Upper lobe of left lung (tissue), 6 donors: ENCODE results near the gene TMEM94. TPM values are rescaled to one million over a fixed set of nuclear protein-coding genes. Genes with fewer than 3 reads are reported as not detected.

Source experiments
- ATAC-seq, 2 donors: fragments of 200-7000 bp; cut with Tn5 transposase; one replicate each; pipeline ENCODE4 v1.9.1; 2022; ENCODE audit warnings: mild to moderate bottlenecking in 2 of 2, moderate library complexity in 2 of 2; ENCODE audit not compliant: low FRiP score in 2 of 2
- DNase-seq, 2 donors: peaks; one replicate each; pipeline ENCODE4 v3.0.0-alpha.2; 2019 to 2020
- H3K27ac ChIP-seq, 4 donors: fragments of 200-600 bp; sonication (generic); one replicate each; pipeline ENCODE4 v1.5.1; 2016 to 2019
- H3K27me3 ChIP-seq, 4 donors: fragments of 200-600 bp; sonication (generic); one replicate each; pipeline ENCODE4 v1.5.1; 2017 to 2019
- H3K36me3 ChIP-seq, 4 donors: fragments of 200-600 bp; sonication (generic); one replicate each; pipeline ENCODE4 v1.5.1; 2016 to 2019
- H3K4me1 ChIP-seq, 4 donors: fragments of 200-600 bp; sonication (generic); one replicate each; pipeline ENCODE4 v1.5.1; 2018 to 2019
- H3K4me3 ChIP-seq, 4 donors: fragments of 200-600 bp; sonication (generic); one replicate each; pipeline ENCODE4 v1.5.1; 2017 to 2019; ENCODE audit warnings: mild to moderate bottlenecking in 2 of 4, moderate library complexity in 1 of 4
- H3K9me3 ChIP-seq, 4 donors: fragments of 200-600 bp; sonication (generic); one replicate each; pipeline ENCODE4 v1.5.1; 2018 to 2019
- EP300 ChIP-seq, 4 donors: sonication (generic); formaldehyde crosslinking; IDR thresholded peaks; one replicate each; pipeline ENCODE4 v1.5.1; 2017; ENCODE audit warnings: antibody characterized with exemption in 4 of 4, control low read depth in 2 of 4
- POLR2A ChIP-seq, 4 donors: fragments of 450-650 bp; IDR thresholded peaks; one replicate each; pipeline ENCODE4 v1.5.1; 2016 to 2017; ENCODE audit warnings: antibody characterized with exemption in 4 of 4, mild to moderate bottlenecking in 2 of 4
- POLR2AphosphoS5 ChIP-seq, 2 donors: sonication (generic); formaldehyde crosslinking; IDR thresholded peaks; one replicate each; pipeline ENCODE4 v1.5.1; 2017; ENCODE audit warnings: antibody characterized with exemption in 2 of 2
- WGBS, 2 donors: methylation state at CpG; one replicate each; pipeline ENCODE4 v1.1.5; 2017 to 2018; 5-methylcytosine and 5-hydroxymethylcytosine counted together
- total RNA-seq, 6 donors: library from RNA; depleted of rRNA in 4 of 6; stranded (reverse); fragments of >200 nt in 4 of 6; gene quantifications; one replicate each; pipeline versions ENCODE4 v1.1.0 to v1.2.1, GENCODE V29; 2016 to 2021
- TF ChIP-seq, protein P1 (sequence below), 6 experiments: fragments of 450-650 bp in 4 of 6; fragments of 200-600 bp in 2 of 6; sonication (generic) in 2 of 6; IDR thresholded peaks; one replicate each; pipeline ENCODE4 v1.5.1; 2016 to 2019; ENCODE audit warnings: antibody characterized with exemption in 6 of 6
- donor health status: DM: no; HTN: no; CAD: no; lungs with moderate emphysema.
- donor health status: DM: no; HTN: yes; CAD: no; lungs with severe emphysema.

TMEM94 gene
- total RNA-seq, 6 donors from 2014 or later = 62.3 to 320 (median 90.5) TPM

DNA sequence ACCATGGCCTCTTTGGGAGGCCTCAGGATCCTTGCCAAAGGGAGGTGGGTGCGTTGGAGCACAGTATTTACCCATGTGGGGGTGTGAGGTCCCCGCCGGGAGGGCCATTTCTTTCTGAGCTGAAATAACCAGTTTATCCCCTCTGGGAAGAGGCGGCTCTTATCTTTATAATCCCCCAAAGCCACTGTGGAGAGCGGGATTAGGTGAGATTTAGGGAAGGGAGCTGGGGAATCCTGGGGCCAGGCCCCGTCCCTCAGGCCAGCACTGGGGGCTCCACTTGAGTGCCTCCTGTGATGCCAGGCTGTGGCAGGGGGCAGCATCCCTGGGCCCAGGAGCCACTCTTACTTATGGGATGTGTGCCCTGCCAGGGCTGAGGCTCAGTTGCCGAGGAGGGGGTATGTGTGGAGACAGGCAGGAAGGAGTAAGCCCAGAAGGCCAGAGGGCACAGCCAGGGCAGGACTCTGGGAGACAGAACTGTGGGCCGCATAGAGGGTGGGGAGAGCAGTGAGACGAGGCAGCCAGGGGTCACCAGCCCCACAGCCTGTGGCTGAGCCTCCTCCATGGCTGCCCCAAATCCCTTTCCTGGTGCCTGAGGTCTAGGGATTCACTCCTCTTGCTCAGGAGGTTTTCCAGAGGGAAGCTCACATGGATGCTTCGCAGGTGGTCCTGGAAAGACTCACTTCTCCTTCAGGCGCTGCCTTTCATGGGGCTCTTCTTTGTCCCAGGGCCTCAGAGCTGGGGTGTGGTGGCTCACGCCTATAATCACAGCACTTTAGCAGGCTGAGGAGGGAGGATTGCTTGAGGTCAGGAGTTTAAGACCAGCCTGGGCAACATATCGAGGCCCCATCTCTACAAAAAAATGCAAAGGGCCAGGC is 25.0 kb downstream of the TMEM94 start:
- no peak for ATAC-seq
- 85 to 90% methylated on average over 8 to 13 of the region's 13 CpGs for WGBS, 2 donors
- H3K4me1 ChIP-seq = peaks cover 21 to 60% (median 41%) of the 10 kb centered on the region in 4 donors

DNA sequence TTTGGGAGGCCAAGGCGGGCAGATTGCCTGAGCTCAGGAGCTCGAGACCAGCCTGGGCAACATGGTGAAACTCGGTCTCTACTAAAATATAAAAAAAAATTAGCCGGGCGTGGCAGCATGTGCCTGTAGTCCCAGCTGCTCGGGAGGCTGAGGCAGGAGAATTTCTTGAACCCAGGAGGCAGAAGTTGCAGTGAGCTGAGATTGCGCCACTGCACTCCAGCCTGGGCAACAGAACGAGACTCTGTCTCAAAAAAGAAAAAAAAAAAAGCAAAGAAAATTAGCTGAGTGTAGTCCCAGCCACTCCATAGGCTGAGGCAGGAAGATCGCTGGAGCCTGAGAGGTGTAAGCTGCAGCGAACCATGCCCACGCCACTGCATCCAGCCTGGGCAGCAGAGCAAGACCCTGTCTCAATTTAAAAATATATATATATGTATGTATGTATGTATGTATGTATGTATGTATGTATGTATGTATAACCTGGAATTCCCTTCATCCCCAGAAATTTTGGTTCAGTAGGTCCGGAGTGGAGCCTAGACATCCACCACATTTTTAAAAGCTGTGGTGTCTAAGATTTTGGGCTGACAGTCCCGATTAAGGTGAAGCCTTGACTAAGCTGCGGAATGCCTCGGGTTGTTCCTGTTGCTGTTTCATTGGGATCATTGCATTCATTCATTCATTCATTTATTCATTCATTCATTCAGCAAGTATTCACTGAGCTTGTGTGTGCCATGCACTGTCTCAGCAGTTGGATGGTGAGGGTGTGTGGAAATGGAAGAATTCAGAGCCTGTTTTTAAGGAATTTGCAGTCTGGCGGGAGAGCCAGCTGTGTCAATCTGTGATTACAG is 25.9 kb downstream of the TMEM94 start:
- ATAC-seq (no peak), DNase-seq (no peak)
- TF ChIP-seq POLR2A (IDR thresholded peaks at IDR 0.05) = no peak
- TF ChIP-seq POLR2AphosphoS5 (IDR thresholded peaks at IDR 0.05) = no peak
- TF ChIP-seq, protein P1, sequence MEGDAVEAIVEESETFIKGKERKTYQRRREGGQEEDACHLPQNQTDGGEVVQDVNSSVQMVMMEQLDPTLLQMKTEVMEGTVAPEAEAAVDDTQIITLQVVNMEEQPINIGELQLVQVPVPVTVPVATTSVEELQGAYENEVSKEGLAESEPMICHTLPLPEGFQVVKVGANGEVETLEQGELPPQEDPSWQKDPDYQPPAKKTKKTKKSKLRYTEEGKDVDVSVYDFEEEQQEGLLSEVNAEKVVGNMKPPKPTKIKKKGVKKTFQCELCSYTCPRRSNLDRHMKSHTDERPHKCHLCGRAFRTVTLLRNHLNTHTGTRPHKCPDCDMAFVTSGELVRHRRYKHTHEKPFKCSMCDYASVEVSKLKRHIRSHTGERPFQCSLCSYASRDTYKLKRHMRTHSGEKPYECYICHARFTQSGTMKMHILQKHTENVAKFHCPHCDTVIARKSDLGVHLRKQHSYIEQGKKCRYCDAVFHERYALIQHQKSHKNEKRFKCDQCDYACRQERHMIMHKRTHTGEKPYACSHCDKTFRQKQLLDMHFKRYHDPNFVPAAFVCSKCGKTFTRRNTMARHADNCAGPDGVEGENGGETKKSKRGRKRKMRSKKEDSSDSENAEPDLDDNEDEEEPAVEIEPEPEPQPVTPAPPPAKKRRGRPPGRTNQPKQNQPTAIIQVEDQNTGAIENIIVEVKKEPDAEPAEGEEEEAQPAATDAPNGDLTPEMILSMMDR (IDR thresholded peaks at IDR 0.05) = no peak
- TF ChIP-seq EP300 (IDR thresholded peaks at IDR 0.05) = no peak
- WGBS, 2 donors = 76 to 80% methylated on average over 16 of the region's 16 CpGs
- H3K27ac ChIP-seq = peak overlapping the region in 2 of 4 donors; percentile 35 to 49
- no peaks in the 10 kb centered on the region for H3K9me3 ChIP-seq
- H3K4me1 ChIP-seq = peaks cover 23 to 60% (median 39%) of the 10 kb centered on the region in 4 donors
- H3K4me3 ChIP-seq = no peak overlapping the region
- H3K27me3 ChIP-seq = no peaks in the 10 kb centered on the region
- peaks cover 0 to 8% (median 0%) of the 10 kb centered on the region in 4 donors for H3K36me3 ChIP-seq

More for the DNA sequence above, 25.0 kb downstream of the TMEM94 start:
- Histone ChIP-seq H3K4me3 (no peak overlapping the region), H3K36me3 (peaks cover 0 to 7% (median 0%) of the 10 kb centered on the region in 4 donors), H3K27me3 (no peaks in the 10 kb centered on the region), H3K9me3 (no peaks in the 10 kb centered on the region), H3K27ac (peak overlapping the region in 2 of 4 donors; percentile 35 to 49)
- no peak for TF ChIP-seq EP300 (IDR thresholded peaks at IDR 0.05)
- TF ChIP-seq, protein P1 (IDR thresholded peaks at IDR 0.05) = no peak
- TF ChIP-seq POLR2AphosphoS5 (IDR thresholded peaks at IDR 0.05) = no peak
- no peak for TF ChIP-seq POLR2A (IDR thresholded peaks at IDR 0.05)
- peak in 1 of 2 donors; percentile 41 for DNase-seq

DNA sequence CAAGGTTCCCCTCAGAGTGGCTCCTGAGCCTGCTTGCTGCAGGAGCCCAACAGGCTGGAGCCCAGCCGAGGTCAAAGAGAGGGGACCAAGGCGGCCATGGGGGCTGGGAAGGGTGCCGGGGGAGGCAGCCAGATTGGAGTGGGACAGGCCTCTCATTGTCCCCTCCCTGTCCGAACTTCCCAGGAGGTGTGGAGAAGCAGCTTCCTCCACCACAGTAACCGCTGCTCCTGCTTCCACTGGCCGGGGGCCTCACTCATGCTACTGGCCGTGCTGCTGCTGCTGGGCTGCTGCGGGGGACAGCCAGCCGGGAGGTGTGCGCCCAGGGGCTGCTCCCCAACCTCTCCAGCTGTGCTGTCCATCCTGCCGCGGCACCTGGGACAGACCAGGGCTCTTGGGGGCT is 29.3 kb downstream of the TMEM94 start:
- TF ChIP-seq, protein P1 (IDR thresholded peaks at IDR 0.05) = no peak
- TF ChIP-seq EP300 (IDR thresholded peaks at IDR 0.05) (no peak), POLR2A (IDR thresholded peaks at IDR 0.05) (no peak), POLR2AphosphoS5 (IDR thresholded peaks at IDR 0.05) (no peak)
- Histone ChIP-seq H3K27ac (peak overlapping the region in 1 of 4 donors; percentile 74), H3K9me3 (no peaks in the 10 kb centered on the region), H3K4me1 (peaks cover 42 to 77% (median 58%) of the 10 kb centered on the region in 4 donors), H3K36me3 (peaks cover 0 to 9% (median 0%) of the 10 kb centered on the region in 4 donors), H3K4me3 (no peak overlapping the region), H3K27me3 (no peaks in the 10 kb centered on the region)
- ATAC-seq (no peak), DNase-seq (peak in 1 of 2 donors; percentile 61)
- 87 to 91% methylated on average over 5 to 11 of the region's 12 CpGs for WGBS, 2 donors

- H3K4me1 ChIP-seq = peaks cover 42 to 77% (median 58%) of the 10 kb centered on the region in 4 donors
- no peaks in the 10 kb centered on the region for H3K27me3 ChIP-seq
- 88 to 98% methylated on average over 7 to 14 of the region's 14 CpGs for WGBS, 2 donors
- no peak for ATAC-seq
- peaks cover 0 to 10% (median 3%) of the 10 kb centered on the region in 4 donors for H3K36me3 ChIP-seq
- no peaks in the 10 kb centered on the region for H3K9me3 ChIP-seq
- peak overlapping the region; percentile 69 to 87 (median 72) for H3K27ac ChIP-seq
- TF ChIP-seq POLR2AphosphoS5 (IDR thresholded peaks at IDR 0.05) (no peak), EP300 (IDR thresholded peaks at IDR 0.05) (no peak), POLR2A (IDR thresholded peaks at IDR 0.05) (no peak)
- TF ChIP-seq, protein P1 (IDR thresholded peaks at IDR 0.05) = no peak
- peak in 1 of 2 donors; percentile 46 for DNase-seq
- H3K4me3 ChIP-seq = no peak overlapping the region
These were observed 29.7 kb downstream of the TMEM94 start for GRCh38 chr17:75486151-75486550.
